Esophagus muscularis mucosa (tissue), 4 donors: ENCODE data around the gene PSME3IP1.

Experiments
- EP300 ChIP-seq: sonication (generic); formaldehyde crosslinking; IDR thresholded peaks from one replicate; pipeline ENCODE4 v1.6.1; 2017; ENCODE audit warnings: antibody characterized with exemption
- POLR2AphosphoS5 ChIP-seq, 2 donors: sonication (generic); formaldehyde crosslinking; IDR thresholded peaks; one replicate each; pipeline ENCODE4 v1.6.1; 2017; ENCODE audit warnings: antibody characterized with exemption in 2 of 2
- TF ChIP-seq, protein P1 (sequence below), 3 experiments: fragments of 200-600 bp in 2 of 3; fragments of 450-650 bp in 1 of 3; sonication (generic) in 2 of 3; IDR thresholded peaks; one replicate each; pipeline ENCODE4 v1.5.1; 2017 to 2019; ENCODE audit warnings: antibody characterized with exemption in 3 of 3, mild to moderate bottlenecking in 2 of 3, moderate library complexity in 1 of 3

DNA sequence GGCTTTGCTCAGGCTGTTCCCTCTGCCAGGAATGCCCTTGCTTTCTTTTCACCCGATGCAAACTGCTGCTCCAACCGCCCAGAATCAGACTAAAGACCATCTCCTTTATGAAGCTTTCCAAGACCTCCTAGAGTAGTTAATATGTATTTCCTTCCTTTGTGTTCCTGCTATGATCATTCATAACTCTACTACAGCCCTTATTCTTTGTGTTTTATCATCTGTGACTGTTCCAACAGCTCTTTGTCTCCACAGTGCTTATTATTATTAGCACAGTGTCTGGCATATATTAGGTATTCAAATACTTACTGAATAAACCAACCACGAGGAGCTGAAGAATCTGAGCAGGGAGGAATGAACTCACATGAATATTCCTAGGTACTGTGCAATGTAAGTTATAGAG lies 7.6 kb downstream of the PSME3IP1 start:
- TF ChIP-seq, protein P1, sequence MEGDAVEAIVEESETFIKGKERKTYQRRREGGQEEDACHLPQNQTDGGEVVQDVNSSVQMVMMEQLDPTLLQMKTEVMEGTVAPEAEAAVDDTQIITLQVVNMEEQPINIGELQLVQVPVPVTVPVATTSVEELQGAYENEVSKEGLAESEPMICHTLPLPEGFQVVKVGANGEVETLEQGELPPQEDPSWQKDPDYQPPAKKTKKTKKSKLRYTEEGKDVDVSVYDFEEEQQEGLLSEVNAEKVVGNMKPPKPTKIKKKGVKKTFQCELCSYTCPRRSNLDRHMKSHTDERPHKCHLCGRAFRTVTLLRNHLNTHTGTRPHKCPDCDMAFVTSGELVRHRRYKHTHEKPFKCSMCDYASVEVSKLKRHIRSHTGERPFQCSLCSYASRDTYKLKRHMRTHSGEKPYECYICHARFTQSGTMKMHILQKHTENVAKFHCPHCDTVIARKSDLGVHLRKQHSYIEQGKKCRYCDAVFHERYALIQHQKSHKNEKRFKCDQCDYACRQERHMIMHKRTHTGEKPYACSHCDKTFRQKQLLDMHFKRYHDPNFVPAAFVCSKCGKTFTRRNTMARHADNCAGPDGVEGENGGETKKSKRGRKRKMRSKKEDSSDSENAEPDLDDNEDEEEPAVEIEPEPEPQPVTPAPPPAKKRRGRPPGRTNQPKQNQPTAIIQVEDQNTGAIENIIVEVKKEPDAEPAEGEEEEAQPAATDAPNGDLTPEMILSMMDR (IDR thresholded peaks at IDR 0.05) = no peak
- TF ChIP-seq EP300 (no peak), POLR2AphosphoS5 (IDR thresholded peaks at IDR 0.05) (no peak)
